AG10803 (cell line): ENCODE data around the gene SGO2.

Experiments
- DNase-seq: peaks from one replicate; pipeline ENCODE4 v3.0.0; 2010; ENCODE audit warnings: low read depth
- H3K4me3 ChIP-seq: 2 replicates; pipeline ENCODE4 v1.5.1; 2011; ENCODE audit warnings: mild to moderate bottlenecking, low read length, control low read depth
- CTCF ChIP-seq: conservative IDR thresholded peaks from 2 replicates; pipeline ENCODE4 v1.5.1; 2011; ENCODE audit warnings: mild to moderate bottlenecking, low read length, control low read depth, inconsistent platforms

The SGO2 gene

GRCh38 chr2:200484934-200485333, 41.1 kb upstream of the SGO2 start:
- no peak for DNase-seq
- TF ChIP-seq CTCF = no peak
- H3K4me3 ChIP-seq = no peak overlapping the region

GRCh38 chr2:200486529-200486928, 39.5 kb upstream of the SGO2 start:
- no peak for DNase-seq
- TF ChIP-seq CTCF = no peak
- H3K4me3 ChIP-seq = no peak overlapping the region

GRCh38 chr2:200488169-200488568, 37.8 kb upstream of the SGO2 start:
- TF ChIP-seq CTCF = no peak
- H3K4me3 ChIP-seq = no peak overlapping the region
- no peak for DNase-seq

- H3K4me3 ChIP-seq = no peak overlapping the region
- TF ChIP-seq CTCF = no peak
- no peak for DNase-seq
Measured at GRCh38 chr2:200490001-200490400, 36.0 kb upstream of the SGO2 start.

- DNase-seq = peak; percentile 54
- TF ChIP-seq CTCF = no peak
- H3K4me3 ChIP-seq = no peak overlapping the region
Measured at GRCh38 chr2:200492656-200493055, 33.4 kb upstream of the SGO2 start.

GRCh38 chr2:200494048-200494447, 32.0 kb upstream of the SGO2 start:
- no peak for TF ChIP-seq CTCF
- no peak for DNase-seq

GRCh38 chr2:200496696-200497095, 29.3 kb upstream of the SGO2 start:
- DNase-seq = no peak
- TF ChIP-seq CTCF = no peak
- H3K4me3 ChIP-seq = no peak overlapping the region

More at GRCh38 chr2:200494048-200494447, 32.0 kb upstream of the SGO2 start:
- no peak overlapping the region for H3K4me3 ChIP-seq
